HG02885 (cell line): ENCODE measurements around the gene APOBEC3F.
A peak's percentile ranks its signal among the peaks of the same experiment; 100 is the strongest.
"Not testable (repeated sequence)": the region's sequence is repeated elsewhere in the genome, so short reads cannot be mapped to it uniquely, and the experiment has no call there.

Experiments used
- ATAC-seq: cut with Tn5 transposase; IDR thresholded peaks from one replicate; pipeline ENCODE4 v1.9.1; 2021; ENCODE audit warnings: mild to moderate bottlenecking; ENCODE audit not compliant: unreplicated experiment, poor library complexity

The APOBEC3F gene

GRCh38 chr22:39068033-39068785 is 27.5 kb downstream of the APOBEC3F start:
- ATAC-seq: no peak

- ATAC-seq: no peak
Measured at GRCh38 chr22:39070186-39070585, 29.5 kb downstream of the APOBEC3F start.

GRCh38 chr22:39072581-39072981 is 31.9 kb downstream of the APOBEC3F start:
- ATAC-seq: not testable (repeated sequence)

DNA sequence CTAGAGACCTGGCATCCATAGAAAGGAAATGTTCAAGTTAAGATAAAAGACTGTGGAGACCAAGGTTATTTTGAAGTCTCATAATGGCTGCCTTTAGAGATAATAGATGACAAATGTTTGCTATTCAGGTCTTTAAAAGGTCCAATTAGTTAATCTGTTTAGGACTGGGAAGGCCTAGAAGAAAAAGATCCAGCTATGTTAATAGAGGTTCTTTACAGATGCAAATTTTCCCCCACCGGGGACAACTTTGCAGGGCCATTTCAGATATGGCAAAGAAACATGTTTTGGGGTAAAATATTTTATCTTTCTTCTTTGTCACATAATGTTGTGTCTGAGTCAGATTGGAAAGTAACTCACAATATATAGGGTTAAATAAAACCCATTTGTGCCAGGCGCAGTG is 33.3 kb downstream of the APOBEC3F start:
- ATAC-seq: no peak

DNA sequence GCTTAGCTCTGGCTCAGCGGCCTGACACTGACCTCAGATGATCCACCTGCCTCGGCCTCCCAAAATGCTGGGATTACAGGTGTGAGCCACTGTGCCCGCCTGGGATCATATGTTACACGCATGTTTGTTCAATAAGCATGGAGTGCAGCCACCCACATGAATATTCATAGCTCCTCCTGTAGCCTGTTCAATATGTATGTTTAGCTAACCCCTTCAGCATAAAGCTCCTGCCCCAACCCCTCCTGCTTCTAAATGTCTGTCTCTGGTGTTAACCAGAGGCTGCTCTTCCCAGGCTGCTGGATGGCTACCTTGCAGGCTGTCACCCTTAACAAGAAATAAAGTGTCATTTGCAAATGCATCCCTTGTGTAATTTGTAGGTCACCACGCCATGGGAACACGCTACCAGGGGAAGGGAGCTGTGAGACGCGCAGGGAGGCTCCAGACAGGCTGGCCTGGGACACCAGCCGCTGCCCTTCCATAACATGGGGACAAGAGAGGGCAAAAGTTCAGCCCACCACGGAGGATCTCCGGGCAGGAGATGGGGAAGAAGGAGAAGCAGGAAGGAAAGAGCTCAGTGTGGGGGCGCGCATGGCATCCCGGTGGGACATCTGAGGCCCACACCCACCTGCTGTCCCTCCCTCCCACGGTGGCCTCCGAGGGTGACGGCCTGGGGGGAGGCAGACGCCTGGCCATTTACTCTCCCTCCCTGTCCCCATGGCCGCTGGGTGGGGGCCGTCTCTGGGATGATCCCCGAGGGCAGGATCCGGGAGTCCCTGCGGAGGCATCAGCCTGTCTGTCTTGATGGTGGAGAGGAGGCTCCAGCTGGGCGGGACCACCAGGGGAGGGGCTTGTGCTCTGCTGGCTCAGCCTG is 35.7 kb downstream of the APOBEC3F start:
- ATAC-seq: not testable (repeated sequence)

GRCh38 chr22:39077026-39077840 is 36.6 kb downstream of the APOBEC3F start, which contains the start of gene APOBEC3G:
TSS of gene APOBEC3G (plus strand) at chr22:39077275. CDS start at chr22:39077362, 87 bp downstream.
- peak; percentile 76 for ATAC-seq

- not testable (repeated sequence) for ATAC-seq
Measured at GRCh38 chr22:39077912-39078311, 37.2 kb downstream of the APOBEC3F start.

DNA sequence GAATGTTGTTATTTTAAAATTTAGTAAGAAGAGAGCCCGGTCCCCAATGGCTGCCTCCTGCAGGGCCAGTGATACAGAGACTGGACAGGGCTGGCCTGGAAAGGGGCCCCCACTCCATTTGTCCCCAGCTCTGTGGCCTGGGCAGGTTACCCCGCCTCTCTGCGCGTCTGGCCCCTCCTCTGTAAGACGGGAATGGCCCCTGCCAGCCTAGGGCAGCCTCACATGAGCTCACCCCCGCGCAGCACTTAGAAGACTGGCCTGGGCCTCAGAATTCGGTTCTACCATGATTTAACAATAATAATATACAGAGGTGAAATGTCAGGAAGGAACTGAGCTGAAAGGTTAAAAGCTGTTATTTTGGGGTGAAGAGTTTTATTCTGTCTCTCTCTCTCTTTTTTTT is 37.7 kb downstream of the APOBEC3F start:
- no peak for ATAC-seq

DNA sequence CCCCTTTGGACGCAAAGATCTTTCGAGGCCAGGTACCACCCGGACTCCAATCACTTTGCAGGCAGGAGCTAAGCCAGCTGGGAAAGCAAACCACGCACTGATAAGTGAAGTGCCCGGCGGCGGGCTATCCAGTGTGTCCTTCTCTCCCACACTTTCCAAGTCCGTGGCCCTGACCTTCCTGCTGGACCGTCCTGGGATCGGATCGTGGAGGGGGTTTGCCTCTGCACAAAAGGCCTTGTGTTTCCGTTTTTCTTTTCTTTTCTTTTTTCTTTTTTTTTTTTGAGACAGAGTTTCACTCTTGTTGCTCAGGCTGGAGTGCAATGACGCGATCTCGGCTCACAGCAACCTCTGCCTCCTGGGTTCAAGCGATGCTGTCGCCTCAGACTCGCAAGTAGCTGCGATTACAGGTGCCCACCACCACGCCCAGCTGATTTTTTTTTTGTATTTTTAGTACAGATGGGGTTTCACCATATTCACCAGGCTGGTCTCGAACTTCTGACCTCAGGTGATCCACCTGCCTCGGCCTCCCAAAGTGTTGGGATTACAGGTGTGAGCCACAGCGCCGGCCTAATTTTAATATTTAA is 38.5 kb downstream of the APOBEC3F start:
- not testable (repeated sequence) for ATAC-seq

GRCh38 chr22:39080052-39080762 is 39.5 kb downstream of the APOBEC3F start:
- ATAC-seq: no peak

DNA sequence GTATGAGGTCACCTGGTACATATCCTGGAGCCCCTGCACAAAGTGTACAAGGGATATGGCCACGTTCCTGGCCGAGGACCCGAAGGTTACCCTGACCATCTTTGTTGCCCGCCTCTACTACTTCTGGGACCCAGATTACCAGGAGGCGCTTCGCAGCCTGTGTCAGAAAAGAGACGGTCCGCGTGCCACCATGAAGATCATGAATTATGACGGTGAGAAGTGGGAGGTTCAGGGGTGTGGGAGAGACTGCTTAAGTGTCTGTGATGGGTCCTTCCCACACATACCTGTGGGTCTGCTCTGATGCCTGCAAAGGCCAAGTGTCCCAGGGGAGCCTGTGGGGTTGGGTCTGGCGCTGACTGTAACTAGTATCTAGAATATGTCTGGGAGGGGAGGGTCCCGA is 40.4 kb downstream of the APOBEC3F start:
- ATAC-seq: no peak

- no peak for ATAC-seq
Measured at GRCh38 chr22:39081598-39081997, 40.9 kb downstream of the APOBEC3F start.

GRCh38 chr22:39083212-39084165 is 42.8 kb downstream of the APOBEC3F start:
- ATAC-seq: no peak

- ATAC-seq: no peak
Measured at GRCh38 chr22:39084666-39085065, 44.0 kb downstream of the APOBEC3F start.

- no peak for ATAC-seq
Measured at GRCh38 chr22:39087098-39087497, 46.4 kb downstream of the APOBEC3F start.

DNA sequence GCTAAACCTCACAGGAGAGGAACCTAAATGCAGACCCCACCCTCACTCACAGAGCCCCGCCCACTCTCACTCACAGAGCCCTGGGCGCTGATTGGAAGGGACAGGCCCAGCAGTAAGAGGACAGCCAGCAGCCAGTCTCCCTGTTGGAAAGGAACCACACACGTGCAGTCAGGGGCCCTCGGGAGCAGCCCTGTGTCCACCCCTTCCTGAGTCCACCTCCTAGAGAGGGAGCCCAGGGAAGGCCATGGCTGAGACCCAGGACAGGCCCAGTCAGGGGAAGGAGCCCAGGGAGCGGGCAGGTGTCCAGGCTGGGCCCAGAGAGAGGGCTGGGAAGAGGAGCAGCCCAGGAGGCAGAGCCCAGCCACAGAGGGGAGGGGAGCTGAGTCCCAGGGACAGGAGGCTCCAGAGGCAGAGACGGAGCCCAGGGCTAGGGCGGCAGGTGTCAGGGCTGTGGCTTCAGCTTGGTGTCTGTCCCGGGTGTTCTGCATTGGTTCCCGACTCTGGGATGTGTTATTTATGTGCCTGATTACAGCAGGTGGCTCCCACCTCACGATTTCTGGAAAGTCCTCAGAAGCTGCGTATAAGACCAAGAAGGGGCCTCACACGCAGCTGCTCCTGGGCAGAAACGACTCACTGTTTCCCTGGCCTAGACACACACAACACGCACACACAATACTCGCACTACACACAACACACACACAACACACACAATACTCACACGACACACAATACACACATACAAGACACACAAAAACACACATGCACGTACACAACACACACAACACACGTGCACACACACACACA is 47.4 kb downstream of the APOBEC3F start:
- no peak for ATAC-seq

DNA sequence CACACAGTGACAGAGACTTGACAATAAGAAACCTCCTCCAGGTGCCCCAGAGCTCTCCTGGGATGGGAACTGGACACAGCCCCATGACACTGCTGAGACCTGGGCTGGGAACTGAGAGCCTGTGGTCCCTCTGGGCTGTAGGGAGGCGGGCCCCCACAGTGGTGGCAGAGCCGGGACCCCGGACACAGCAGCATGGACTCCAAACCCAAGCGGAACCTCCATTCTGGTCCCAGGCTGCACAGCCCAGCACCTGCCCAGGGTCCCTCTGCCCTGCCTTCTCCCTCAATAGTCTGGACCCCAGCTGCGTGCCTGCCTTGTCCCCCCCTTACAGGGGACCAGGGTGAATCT is 48.0 kb downstream of the APOBEC3F start:
- ATAC-seq: no peak

DNA sequence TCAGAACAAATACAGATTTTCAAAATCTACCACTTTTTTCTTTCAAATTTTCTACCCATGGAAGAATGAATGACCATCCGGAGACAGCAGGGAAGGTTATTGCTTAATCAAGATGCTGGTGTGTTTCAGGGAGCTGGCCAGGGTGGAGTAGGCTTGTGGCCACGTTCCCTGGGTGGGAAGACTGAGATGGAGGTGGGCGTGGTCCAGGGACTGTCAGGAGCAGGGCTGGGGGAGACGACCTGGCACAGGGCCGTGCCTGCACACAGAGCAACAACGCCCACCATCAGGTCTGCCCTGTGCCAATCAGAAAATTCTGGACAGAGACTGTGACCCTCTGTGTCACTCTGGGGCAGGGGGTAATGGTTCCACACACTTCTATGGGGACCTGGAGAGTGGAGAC is 49.3 kb downstream of the APOBEC3F start:
- no peak for ATAC-seq
